Endothelial cell (in vitro differentiated cells): ENCODE data around the gene SV2B. TPM values are rescaled to one million over a fixed set of nuclear protein-coding genes. Genes with fewer than 3 reads are reported as not detected.

Experiments
- DNase-seq: peaks from one replicate; pipeline ENCODE4 v3.0.0; 2021; ENCODE audit warnings: low spot score
- H3K27ac Mint-ChIP-seq: one replicate; pipeline ENCODE4 v1.8.0; 2021; ENCODE audit warnings: mixed read lengths, inconsistent platforms; ENCODE audit not compliant: unreplicated experiment
- H3K27me3 Mint-ChIP-seq: one replicate; pipeline ENCODE4 v1.8.0; 2021; ENCODE audit warnings: mild to moderate bottlenecking, moderate library complexity, mixed read lengths, inconsistent platforms; ENCODE audit not compliant: unreplicated experiment
- H3K36me3 Mint-ChIP-seq: one replicate; pipeline ENCODE4 v1.8.0; 2021; ENCODE audit warnings: mild to moderate bottlenecking, low read depth, mixed read lengths, inconsistent platforms; ENCODE audit not compliant: unreplicated experiment
- H3K4me1 Mint-ChIP-seq: one replicate; pipeline ENCODE4 v1.8.0; 2021; ENCODE audit warnings: mild to moderate bottlenecking, mixed read lengths, inconsistent platforms; ENCODE audit not compliant: unreplicated experiment
- H3K4me3 Mint-ChIP-seq: one replicate; pipeline ENCODE4 v1.8.0; 2021; ENCODE audit warnings: mild to moderate bottlenecking, mixed read lengths, inconsistent platforms; ENCODE audit not compliant: unreplicated experiment
- H3K9me3 Mint-ChIP-seq: one replicate; pipeline ENCODE4 v1.8.0; 2021; ENCODE audit warnings: mixed read lengths, inconsistent platforms; ENCODE audit not compliant: unreplicated experiment
- total RNA-seq: library from RNA; stranded (reverse); fragmentation: NEBNext Ultra II Directional; extraction: Animal tissue kit (Norgen Biotek cat#: 25700); gene quantifications from one replicate; pipeline ENCODE4 v1.2.1, GENCODE V29; 2021; ENCODE audit not compliant: unreplicated experiment
- TF ChIP-seq, protein P1 (sequence below): fragments of 200-600 bp; sonication (generic); IDR thresholded peaks from one replicate; pipeline ENCODE4 v1.5.0; 2021; ENCODE audit warnings: antibody characterized with exemption; ENCODE audit not compliant: unreplicated experiment

The SV2B gene
- total RNA-seq, 1 donor from 2014 or later = 0.26 TPM

DNA sequence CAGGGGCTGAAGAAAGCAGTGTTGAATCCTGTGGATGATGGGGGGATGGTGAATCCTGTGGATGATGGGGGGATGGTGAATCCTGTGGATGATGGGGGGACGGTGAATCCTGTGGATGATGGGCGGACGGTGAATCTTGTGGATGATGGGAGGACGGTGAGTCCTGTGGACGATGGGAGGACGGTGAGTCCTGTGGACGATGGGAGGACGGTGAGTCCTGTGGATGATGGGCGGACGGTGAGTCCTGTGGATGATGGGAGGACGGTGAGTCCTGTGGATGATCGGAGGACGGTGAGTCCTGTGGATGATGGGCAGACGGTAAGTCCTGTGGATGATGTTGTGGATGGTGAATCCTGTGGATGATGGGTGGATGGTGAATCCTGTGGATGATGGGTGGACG, 170.7 kb downstream of the SV2B start:
- no peaks in the 10 kb centered on the region for H3K9me3 Mint-ChIP-seq
- TF ChIP-seq, protein P1, sequence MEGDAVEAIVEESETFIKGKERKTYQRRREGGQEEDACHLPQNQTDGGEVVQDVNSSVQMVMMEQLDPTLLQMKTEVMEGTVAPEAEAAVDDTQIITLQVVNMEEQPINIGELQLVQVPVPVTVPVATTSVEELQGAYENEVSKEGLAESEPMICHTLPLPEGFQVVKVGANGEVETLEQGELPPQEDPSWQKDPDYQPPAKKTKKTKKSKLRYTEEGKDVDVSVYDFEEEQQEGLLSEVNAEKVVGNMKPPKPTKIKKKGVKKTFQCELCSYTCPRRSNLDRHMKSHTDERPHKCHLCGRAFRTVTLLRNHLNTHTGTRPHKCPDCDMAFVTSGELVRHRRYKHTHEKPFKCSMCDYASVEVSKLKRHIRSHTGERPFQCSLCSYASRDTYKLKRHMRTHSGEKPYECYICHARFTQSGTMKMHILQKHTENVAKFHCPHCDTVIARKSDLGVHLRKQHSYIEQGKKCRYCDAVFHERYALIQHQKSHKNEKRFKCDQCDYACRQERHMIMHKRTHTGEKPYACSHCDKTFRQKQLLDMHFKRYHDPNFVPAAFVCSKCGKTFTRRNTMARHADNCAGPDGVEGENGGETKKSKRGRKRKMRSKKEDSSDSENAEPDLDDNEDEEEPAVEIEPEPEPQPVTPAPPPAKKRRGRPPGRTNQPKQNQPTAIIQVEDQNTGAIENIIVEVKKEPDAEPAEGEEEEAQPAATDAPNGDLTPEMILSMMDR = no peak
- H3K27ac Mint-ChIP-seq = no peak overlapping the region
- DNase-seq = no peak
- H3K4me3 Mint-ChIP-seq = no peak overlapping the region
- no peaks in the 10 kb centered on the region for H3K36me3 Mint-ChIP-seq
- H3K27me3 Mint-ChIP-seq = no peaks in the 10 kb centered on the region
- H3K4me1 Mint-ChIP-seq = no peaks in the 10 kb centered on the region

DNA sequence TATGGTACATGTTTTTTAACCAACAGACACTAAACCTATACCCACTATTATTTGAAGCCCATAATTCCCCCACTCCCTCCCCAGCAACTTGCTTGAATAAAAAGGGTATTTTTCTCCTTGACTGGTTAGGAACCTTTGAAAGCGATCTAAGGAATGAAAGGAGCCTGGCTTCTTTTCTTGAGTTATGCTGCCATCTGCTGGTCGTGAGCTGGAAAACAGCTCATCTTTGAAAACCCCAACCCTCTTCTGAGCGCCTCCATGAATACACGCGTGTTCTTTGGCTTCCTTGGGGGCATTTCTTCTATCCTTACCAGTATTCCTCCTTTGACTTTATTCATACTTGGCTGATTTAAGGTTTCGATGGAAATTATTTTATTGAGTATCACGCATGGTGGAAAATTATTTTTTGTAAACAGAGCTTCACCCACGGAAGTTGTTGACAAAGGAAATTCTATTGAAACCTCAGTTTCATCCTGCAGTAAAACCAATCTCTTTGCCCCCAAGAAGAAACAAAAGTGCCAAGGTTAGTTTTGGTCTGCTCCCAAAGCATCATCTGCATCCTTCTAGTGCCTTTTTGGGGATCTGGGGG, 171.6 kb downstream of the SV2B start:
- no peak overlapping the region for H3K27ac Mint-ChIP-seq
- TF ChIP-seq, protein P1 = peak; percentile 82
- H3K36me3 Mint-ChIP-seq = no peaks in the 10 kb centered on the region
- no peaks in the 10 kb centered on the region for H3K4me1 Mint-ChIP-seq
- no peaks in the 10 kb centered on the region for H3K27me3 Mint-ChIP-seq
- H3K4me3 Mint-ChIP-seq = no peak overlapping the region
- H3K9me3 Mint-ChIP-seq = no peaks in the 10 kb centered on the region
- peak; percentile 60 for DNase-seq

GRCh38 chr15:91275844-91276243, 175.8 kb downstream of the SV2B start:
- no peak overlapping the region for H3K4me3 Mint-ChIP-seq
- H3K9me3 Mint-ChIP-seq = no peaks in the 10 kb centered on the region
- H3K36me3 Mint-ChIP-seq = no peaks in the 10 kb centered on the region
- no peaks in the 10 kb centered on the region for H3K4me1 Mint-ChIP-seq
- no peak overlapping the region for H3K27ac Mint-ChIP-seq
- TF ChIP-seq, protein P1 = no peak
- H3K27me3 Mint-ChIP-seq = no peaks in the 10 kb centered on the region
- DNase-seq = no peak

DNA sequence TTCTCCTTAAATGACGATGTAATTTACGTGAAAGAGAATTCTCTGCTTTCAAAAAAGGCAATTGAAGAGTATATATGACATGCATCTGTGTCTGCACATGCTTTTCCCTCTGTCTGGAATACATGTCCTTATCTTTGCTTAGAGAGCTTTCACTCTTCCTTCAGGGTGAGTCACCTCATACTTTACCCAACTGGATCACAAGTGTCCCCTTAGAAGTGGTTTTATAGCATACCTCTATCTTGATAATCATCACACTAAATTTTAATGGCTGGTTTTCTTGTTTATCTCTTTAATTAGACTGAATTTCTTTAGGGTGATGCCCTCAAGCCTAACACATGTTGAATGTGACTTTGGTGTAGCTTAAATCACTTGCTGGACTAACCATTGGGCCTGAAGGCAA, 178.9 kb downstream of the SV2B start:
- no peak for DNase-seq
- TF ChIP-seq, protein P1 = no peak
- Mint-ChIP-seq H3K27me3 (no peaks in the 10 kb centered on the region), H3K4me1 (no peaks in the 10 kb centered on the region), H3K27ac (no peak overlapping the region), H3K9me3 (no peaks in the 10 kb centered on the region), H3K4me3 (no peak overlapping the region), H3K36me3 (no peaks in the 10 kb centered on the region)

- no peak for DNase-seq
- H3K9me3 Mint-ChIP-seq = no peaks in the 10 kb centered on the region
- H3K4me1 Mint-ChIP-seq = no peaks in the 10 kb centered on the region
- TF ChIP-seq, protein P1 = no peak
- H3K36me3 Mint-ChIP-seq = no peaks in the 10 kb centered on the region
- H3K4me3 Mint-ChIP-seq = no peak overlapping the region
- no peaks in the 10 kb centered on the region for H3K27me3 Mint-ChIP-seq
- H3K27ac Mint-ChIP-seq = no peak overlapping the region
Measured at GRCh38 chr15:91279486-91279885, 179.4 kb downstream of the SV2B start.
